HepG2 (cell line): Measurements from ENCODE around the gene MDFI. TPM values are rescaled to one million over a fixed set of nuclear protein-coding genes. Genes with fewer than 3 reads are reported as not detected.

Source experiments
- ELF1 ChIP-seq: sonication (generic); formaldehyde crosslinking; IDR thresholded peaks from 2 replicates; pipeline ENCODE4 v1.4.0; 2020; ENCODE audit warnings: missing genetic modification reagents
- FOXC1 ChIP-seq: sonication (generic); formaldehyde crosslinking; IDR thresholded peaks from 2 replicates; pipeline ENCODE4 v1.8.0; 2022; ENCODE audit warnings: mild to moderate bottlenecking, missing genetic modification reagents, borderline replicate concordance
- IRF2 ChIP-seq: IDR thresholded peaks from 2 replicates; pipeline ENCODE4 v1.6.1; 2018; ENCODE audit warnings: missing genetic modification reagents, missing compliant biosample characterization
- KAT7 ChIP-seq: IDR thresholded peaks from 2 replicates; pipeline ENCODE4 v1.6.1; 2018; ENCODE audit warnings: borderline replicate concordance, missing compliant biosample characterization
- POLR2G ChIP-seq: fragments of 200-400 bp; formaldehyde crosslinking; IDR thresholded peaks from 2 replicates; pipeline ENCODE4 v1.6.1; 2018; ENCODE audit warnings: mild to moderate bottlenecking, low read depth, low read length, moderate library complexity
- ZNF12 ChIP-seq: sonication (generic); formaldehyde crosslinking; IDR thresholded peaks from 2 replicates; pipeline ENCODE4 v1.5.0; 2020; ENCODE audit warnings: missing genetic modification reagents
- polyA plus RNA-seq, 8 experiments: library from polyadenylated mRNA; depleted of rRNA in 3 of 8; stranded (reverse) in 7 of 8; unstranded in 1 of 8; fragments of >200 nt; fragmentation: Illumina TruSeq in 4 of 8; extraction: Trizol in 4 of 8; gene quantifications; 2 replicates each; pipeline versions ENCODE4 v1.2.1 to v1.2.3, GENCODE V29; 2011 to 2016; ENCODE audit warnings: low read depth in 4 of 8, missing spikeins in 1 of 8, mixed read lengths in 1 of 8; ENCODE audit not compliant: insufficient read depth in 1 of 8
- total RNA-seq, 5 experiments: library from RNA; depleted of rRNA; stranded (reverse); fragments of >200 nt; fragmentation: Illumina TruSeq; extraction: Trizol; gene quantifications; 2 replicates each; pipeline ENCODE4 v1.2.3, GENCODE V29; 2016; ENCODE audit warnings: low read depth in 1 of 5
- TF ChIP-seq, protein P1 (sequence below): sonication (generic); formaldehyde crosslinking; IDR thresholded peaks from 2 replicates; pipeline ENCODE4 v1.4.0; 2020; ENCODE audit warnings: mild to moderate bottlenecking, low read depth, missing genetic modification reagents
- TF ChIP-seq, protein P2 (sequence below): IDR thresholded peaks from 2 replicates; pipeline ENCODE4 v1.6.1; 2016; ENCODE audit warnings: missing compliant biosample characterization, missing genetic modification reagents, borderline replicate concordance
- TF ChIP-seq, protein P3 (sequence below): IDR thresholded peaks from 2 replicates; pipeline ENCODE4 v1.6.1; 2016; ENCODE audit warnings: mild to moderate bottlenecking
- TF ChIP-seq, protein P4 (sequence below): IDR thresholded peaks from 2 replicates; pipeline ENCODE4 v1.6.1; 2016; ENCODE audit warnings: missing biosample characterization, missing genetic modification reagents, low read depth

Gene MDFI
- total and polyA plus RNA-seq, 2 of the 13 experiments (the other 11 are each of a cell fraction or from before 2014, with no cell fraction given) = 0.28 TPM; not detected in 1

- TF ChIP-seq ELF1 (CRISPR knock-in tag) (no peak), FOXC1 (CRISPR knock-in tag) (no peak), IRF2 (CRISPR knock-in tag) (no peak), KAT7 (CRISPR knock-in tag) (no peak), ZNF12 (CRISPR knock-in tag) (no peak), POLR2G (no peak)
- TF ChIP-seq, protein P1, sequence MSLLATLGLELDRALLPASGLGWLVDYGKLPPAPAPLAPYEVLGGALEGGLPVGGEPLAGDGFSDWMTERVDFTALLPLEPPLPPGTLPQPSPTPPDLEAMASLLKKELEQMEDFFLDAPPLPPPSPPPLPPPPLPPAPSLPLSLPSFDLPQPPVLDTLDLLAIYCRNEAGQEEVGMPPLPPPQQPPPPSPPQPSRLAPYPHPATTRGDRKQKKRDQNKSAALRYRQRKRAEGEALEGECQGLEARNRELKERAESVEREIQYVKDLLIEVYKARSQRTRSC (CRISPR knock-in tag) = no peak
- TF ChIP-seq, protein P2, sequence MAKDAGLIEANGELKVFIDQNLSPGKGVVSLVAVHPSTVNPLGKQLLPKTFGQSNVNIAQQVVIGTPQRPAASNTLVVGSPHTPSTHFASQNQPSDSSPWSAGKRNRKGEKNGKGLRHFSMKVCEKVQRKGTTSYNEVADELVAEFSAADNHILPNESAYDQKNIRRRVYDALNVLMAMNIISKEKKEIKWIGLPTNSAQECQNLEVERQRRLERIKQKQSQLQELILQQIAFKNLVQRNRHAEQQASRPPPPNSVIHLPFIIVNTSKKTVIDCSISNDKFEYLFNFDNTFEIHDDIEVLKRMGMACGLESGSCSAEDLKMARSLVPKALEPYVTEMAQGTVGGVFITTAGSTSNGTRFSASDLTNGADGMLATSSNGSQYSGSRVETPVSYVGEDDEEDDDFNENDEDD (CRISPR knock-in tag) = no peak
- TF ChIP-seq, protein P3, sequence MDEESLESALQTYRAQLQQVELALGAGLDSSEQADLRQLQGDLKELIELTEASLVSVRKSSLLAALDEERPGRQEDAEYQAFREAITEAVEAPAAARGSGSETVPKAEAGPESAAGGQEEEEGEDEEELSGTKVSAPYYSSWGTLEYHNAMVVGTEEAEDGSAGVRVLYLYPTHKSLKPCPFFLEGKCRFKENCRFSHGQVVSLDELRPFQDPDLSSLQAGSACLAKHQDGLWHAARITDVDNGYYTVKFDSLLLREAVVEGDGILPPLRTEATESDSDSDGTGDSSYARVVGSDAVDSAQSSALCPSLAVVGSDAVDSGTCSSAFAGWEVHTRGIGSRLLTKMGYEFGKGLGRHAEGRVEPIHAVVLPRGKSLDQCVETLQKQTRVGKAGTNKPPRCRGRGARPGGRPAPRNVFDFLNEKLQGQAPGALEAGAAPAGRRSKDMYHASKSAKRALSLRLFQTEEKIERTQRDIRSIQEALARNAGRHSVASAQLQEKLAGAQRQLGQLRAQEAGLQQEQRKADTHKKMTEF = no peak
- TF ChIP-seq, protein P4, sequence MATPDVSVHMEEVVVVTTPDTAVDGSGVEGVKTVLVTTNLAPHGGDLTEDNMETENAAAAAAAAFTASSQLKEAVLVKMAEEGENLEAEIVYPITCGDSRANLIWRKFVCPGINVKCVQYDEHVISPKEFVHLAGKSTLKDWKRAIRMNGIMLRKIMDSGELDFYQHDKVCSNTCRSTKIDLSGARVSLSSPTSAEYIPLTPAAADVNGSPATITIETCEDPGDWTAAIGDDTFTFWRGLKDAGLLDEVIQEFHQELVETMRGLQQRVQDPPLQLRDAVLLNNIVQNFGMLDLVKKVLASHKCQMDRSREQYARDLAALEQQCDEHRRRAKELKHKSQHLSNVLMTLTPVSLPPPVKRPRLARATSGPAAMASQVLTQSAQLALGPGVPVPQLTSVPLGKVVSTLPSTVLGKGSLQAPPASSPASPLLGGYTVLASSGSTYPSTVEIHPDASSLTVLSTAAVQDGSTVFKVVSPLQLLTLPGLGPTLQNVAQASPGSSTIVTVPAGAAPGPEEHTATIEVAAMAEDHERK (CRISPR knock-in tag) = no peak
- TF ChIP-seq, all 625 proteins: peak for 0
These were observed 39.1 kb downstream of the MDFI start (continued) for GRCh38 chr6:41677124-41677921.
